Left renal pelvis (tissue), 4 donors: ENCODE data around the gene ATP8B4. TPM values are rescaled to one million over a fixed set of nuclear protein-coding genes. Genes with fewer than 3 reads are reported as not detected.
"Not testable (repeated sequence)": the region's sequence is repeated elsewhere in the genome, so short reads cannot be mapped to it uniquely, and the experiment has no call there.

Experiments used
- DNase-seq, 4 donors: peaks; one replicate each; pipeline ENCODE4 v3.0.0-alpha.2; 2013; ENCODE audit warnings: low read depth in 4 of 4, low spot score in 3 of 4
- polyA plus RNA-seq, 4 donors: library from polyadenylated mRNA; unstranded; fragments of 120-200 nt; gene quantifications; one replicate each; pipeline ENCODE4 v1.2.1, GENCODE V29; 2013; ENCODE audit not compliant: insufficient read length in 4 of 4

Gene ATP8B4
- polyA plus RNA-seq, 4 donors = 2.9 to 4.0 (median 3.3) TPM

DNA sequence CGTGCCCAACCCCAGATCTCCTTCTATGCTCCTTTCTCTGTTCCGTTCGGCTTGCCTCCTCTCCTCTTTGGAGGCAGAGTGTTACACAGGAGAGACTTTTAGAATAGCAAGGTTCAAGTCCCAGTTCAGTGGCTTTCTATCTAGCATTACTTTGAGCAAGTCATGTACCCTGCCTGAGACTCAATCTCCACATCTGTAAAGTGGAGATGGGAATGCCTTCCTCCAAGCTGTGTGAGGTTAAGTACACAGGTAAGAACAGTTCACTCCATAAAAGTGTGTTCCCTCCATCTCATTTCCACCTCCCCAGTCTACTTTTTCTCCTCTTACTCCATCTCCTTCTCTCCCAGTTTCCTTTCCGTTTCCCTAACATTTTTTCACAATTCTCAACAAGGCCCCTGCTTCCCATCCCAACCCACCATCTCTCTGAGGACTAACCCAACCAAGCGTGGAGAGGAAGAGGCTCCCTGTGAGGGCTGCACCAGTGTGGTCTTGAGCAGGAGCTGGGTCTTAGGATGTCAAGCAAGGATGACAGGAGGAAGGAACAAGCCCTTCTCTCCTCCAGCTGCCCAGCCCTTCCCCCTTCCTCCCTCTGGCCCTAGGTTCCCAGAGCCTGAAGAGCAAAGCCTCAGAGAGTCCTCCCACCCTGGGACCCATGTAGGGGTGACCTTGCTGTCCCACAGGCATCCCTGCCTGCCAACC, 6.4 kb downstream of the ATP8B4 start:
- no peak for DNase-seq

DNA sequence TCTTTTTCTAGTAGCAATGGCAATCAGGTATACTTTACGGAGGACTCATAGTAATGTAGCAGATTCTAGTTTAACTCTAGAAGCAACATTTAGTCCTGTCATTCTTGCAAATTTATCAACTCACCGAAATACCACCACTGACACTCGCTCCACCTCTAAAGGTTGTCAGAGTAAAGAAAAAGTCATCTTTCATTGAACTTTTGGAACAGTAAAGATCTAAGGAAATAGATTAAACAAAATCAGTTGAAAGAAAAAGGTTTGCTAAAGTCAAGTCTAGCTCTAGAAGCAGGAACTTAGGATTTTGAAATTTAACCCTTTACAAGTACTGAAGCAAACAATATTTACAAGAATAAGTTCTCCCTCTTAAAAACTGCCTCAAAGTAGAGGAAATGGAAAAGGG, 8.7 kb downstream of the ATP8B4 start:
- no peak for DNase-seq

DNA sequence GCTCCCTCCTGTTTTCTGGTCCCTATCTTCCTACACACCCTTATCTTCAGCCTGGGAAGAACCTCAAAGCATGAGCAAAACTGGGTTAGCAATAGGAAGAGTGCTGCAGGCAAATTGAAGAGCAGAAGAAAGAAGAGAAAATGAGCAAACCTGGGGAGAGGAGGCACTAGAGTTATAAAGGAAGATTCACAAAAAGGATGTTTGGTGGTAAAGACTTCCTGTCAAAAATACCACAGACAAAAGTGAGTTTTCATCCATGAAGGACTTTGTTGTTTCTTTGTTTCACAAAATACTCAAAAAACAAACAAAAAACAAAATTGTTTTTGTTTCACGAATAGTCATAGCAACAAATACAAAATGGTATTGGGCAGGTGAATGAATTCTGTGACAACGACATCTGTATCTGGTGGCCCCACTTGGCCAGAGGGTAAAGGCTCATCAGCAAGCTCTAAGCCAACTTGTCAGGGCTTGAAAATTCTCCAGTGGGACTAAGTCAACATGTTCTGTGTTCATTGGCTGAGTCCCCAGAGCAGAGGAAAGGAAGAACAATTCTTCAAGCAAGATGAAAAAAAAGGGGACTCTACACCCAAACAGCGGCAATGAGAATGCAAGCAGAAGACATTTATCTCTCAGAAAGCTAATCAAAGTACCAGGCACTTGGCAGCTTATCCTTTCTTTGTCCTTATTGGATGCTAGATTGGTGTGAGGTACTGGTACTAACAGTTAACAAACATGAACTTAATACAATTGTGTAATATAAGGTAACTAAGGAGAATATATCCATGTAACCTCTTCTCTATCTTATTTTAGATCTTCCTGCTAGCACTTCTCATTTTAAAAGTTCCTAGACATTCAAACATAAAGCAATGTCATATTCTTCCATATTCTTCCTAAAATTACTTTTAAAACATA, 9.7 kb downstream of the ATP8B4 start:
- no peak for DNase-seq

DNA sequence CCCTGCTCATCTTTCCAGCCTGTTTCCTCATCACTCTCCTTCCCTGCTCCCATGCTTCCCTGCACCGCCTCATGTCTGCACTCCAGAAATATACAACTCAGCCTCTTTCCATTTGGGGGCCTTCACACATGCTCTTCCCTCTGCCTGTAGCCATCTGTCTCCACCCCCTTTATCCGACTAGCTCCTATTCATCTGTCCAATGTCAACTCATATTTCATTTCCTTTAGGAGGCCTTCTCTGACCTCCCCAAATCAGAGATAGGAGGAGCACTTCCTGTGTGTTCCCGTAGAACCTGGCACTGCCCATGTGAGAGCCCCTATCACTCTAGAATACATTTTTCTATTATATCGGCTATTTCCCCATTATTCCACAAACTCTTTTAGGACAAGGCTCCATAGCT, 10.6 kb downstream of the ATP8B4 start:
- no peak for DNase-seq

DNA sequence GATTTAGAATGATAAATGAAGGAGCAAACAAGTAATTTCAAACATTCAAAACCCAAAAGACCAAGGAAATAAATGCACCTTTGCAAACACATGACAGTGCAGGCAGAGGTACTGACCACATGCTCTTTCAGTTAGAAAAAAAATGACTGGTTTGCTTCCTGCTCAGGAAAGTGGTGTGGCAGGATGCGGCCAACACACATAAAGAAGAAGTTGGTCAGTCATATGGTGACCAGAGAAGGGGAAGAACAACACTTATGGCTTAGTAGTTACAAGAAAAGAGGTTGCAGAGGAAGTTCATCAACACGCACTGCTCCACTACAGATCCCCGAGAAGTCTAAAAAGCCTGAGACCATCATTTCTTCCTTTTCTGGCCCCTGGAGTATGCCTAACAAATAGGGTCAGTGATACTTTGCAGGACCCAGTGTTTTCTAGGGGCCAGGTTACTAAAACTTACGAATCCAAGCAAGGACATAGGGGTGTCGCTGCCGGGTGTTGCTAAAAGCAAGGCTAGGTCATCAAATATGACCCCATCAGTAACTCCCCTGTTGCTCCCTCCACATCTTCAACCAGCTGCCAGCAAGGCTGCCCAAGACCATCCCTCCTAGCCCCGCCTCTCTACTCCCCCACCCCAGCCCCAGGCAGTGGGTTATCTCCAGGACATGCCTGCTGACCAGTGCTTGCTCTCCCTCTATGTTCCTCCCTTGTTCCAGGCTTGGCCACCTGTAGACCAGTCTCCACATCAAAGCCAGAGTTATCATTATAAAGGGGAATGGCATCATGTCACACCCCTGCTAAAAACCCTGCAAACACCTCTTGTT, 11.2 kb downstream of the ATP8B4 start:
- no peak for DNase-seq

DNA sequence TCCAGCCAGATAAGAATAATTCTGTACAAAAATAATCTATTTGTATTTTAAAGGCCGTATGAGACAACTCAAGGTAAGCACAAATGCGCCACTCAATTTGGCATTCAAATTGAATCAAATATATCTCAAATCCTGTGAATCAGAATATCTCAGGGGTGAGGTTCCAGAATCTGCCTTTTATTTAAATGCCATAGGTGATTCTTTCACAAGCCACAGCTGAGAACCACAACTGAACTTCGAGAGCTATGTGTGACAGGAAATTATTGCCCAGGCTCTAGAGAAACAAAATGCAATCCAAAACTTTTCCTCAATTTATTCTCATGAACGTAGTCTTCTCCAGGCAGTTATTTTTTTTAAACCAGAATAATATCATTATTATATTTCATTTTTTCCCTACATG, 11.9 kb downstream of the ATP8B4 start:
- no peak for DNase-seq

DNA sequence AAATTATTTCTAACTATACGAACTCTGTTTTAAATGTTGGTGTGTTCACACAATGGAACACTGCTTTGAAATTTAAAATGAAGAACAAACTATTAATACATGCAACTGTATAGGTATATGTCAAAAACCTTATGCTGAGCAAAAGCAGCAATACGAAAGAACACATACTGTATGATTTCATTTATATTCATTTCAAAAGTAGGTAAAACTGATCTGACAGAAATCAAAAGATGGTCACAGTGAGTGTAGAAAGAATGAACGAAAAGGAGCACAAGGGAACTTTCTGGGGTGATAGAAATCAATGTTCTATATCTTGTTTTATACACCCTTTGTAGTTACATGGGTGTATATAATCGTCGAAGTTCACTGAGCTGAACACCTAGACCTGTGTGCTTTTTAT, 12.6 kb downstream of the ATP8B4 start:
- no peak for DNase-seq

DNA sequence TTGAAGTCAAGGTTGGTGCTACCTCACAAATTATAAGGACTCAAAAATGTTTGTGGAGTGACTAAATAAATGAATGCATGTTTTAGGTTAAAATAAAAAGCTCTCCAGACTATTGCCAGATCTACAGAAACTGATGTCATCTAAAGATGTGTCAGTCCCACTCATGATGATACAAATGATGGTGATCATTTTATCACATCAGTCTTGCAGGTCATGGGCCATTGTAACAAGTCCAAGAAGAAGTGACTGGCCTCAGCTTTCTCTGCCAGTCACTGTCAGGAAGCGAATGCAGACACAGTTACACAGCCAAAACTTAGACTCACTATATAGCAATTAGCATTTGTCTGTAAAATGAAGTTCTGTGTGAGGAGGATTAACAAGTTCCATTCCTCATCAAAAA, 18.5 kb downstream of the ATP8B4 start:
- no peak for DNase-seq

DNA sequence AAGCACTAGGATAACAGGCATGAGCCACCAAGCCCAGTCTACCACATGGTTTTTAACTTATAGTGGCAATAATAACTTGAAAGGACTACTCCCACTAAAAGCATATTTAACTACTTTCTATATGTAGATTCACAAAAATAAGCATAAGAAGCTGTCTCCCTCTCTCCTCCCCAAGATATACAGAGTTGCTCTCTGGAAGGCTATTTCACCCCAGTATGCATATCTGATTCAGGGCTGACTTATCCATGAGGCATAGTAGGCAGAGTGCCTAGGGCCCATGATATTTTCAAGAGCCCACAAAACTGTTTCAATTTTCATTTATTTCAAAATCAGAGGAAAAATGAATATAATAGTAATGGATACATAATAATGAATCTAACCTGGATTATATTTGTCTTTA, 20.5 kb downstream of the ATP8B4 start:
- DNase-seq = no peak

DNA sequence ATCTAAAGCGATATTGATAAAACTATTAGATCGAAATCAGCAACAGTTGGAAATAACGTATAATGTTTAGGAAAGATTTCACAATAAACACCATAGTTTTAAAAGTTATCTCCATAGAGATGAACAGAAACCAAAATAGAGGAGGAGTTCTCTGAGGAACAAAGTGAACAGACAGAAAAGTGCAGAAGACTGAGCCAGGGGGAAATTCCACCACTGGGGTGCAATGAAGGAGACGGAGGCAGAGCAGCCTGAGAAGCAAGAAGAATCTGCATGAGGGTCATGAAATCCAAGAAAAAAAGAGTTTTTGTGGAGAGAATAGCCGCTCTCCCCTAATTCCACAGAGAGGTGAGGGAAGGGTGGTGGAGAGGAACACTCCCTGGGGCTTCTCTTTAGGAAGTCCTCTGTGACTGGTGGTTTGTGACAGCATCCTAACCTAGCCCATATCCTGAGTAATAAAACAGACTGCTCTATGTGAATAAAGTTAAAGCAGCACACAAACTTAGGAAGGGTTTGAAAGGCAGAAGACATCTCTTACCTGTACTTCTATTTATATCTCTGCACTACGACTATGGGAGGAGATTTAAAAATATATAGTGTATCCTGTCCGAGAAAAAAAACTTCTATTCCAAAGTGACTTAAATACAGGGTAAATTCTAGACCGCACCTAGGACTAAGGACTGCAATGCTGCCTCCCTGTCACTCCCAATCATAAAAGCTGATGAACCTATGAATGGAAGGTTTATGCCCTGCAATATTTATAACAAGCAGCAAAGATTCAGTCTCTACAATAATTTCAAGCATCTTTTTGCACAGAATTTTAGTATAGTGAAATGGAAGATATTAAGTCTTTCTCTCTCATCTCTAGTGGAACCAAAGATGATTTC, 22.9 kb downstream of the ATP8B4 start:
- no peak for DNase-seq

DNA sequence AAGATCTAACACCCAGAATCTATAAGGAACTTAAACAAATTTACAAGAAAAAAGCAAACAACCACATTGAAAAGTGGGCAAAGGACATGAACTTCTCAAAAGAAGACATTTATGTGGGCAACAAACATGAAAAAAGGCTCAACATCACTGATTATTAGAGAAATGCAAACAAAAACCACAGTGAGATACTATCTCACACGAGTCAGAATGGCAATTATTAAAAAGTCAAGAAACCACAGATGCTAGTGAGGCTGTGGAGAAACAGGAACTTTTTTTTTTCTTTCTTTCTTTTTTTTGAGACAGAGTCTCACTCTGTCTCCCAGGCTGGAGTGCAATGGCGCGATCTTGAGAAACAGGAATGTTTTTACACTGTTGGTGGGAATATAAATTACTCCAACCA, 29.6 kb downstream of the ATP8B4 start:
- not testable (repeated sequence) for DNase-seq

DNA sequence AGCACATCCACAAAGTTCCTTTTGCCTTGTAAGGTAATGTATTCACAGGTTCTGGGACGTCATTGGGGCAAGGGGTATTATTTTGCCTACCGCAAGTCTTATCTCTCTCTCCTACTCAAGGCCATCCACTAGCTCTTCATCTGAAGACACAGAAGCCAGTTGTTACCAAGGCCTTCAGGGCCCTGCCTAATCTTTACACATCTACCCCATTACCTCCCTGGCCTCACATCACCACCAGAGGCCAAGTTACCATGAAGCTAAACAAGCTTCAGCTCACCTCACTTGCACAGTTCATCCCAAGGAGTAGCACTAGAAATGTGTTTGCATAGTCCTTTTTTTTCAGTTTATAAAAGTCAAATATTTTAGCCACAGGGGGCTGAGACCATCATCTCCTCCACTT, 34.1 kb downstream of the ATP8B4 start:
- DNase-seq = no peak

DNA sequence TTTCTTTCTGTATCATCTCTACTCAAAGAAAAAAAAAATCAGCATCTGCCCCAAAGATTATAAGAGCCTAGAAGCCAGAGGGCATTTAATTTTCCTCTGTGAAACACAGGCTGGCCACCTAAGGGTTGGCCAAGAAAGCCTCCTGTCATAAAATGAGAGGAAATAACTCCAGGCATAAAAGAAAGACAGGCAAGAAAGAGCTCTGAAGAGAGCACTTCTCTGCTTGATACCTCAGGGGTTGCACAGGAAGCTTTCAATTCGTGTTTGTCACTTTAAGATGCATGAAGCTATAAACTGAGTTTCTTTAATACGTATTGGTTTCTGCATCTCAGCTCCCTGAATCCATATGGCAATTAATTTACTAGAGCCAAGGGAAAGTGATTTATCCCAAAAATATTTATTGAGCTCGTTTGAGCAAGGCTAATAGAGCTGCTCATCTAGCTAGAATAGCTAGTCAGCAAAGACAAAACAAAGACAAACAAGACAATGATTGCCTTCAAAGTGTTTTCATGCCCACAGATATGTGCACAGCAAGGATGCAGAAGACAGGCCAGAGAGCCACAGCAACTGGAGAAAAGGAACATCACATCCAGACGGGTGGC, 35.5 kb downstream of the ATP8B4 start:
- no peak for DNase-seq

DNA sequence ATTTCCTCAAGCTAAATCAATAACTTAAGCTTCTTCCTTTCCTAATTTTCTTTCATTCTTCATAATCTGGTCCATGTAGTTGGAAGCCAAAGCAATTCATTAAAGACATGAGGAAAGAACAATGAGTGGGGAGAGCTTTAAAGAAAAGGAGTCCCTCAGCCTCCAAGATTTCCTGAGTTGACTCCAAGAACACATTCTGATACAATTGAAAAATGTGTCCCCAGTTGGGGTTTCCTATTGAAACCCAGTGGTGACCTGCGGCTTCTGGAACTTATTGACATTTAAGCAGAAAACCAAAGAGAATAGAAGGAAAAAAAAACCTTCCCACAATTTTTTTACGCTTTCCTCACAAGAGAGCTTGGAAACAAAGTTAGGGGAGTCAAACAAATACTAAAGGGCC, 37.0 kb downstream of the ATP8B4 start:
- DNase-seq = no peak

DNA sequence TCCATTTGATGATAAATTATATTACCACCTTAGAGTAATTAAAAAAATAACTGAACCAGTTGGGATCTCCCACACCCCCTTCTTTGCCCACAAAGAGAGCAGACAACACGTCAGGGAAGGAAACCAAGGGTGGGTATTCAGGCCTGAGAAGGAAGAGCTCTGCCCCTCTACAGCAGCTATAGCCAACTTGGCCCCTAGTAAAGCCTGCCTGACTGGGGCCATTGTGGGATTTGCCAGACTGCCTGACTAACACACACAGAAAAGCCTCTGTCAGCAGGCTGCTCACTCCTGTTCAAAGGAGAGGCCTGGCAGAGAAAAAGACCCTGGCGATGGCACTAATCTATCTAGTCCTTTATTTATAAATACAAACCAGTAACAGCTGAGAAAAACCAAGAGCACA, 41.4 kb downstream of the ATP8B4 start:
- no peak for DNase-seq

DNA sequence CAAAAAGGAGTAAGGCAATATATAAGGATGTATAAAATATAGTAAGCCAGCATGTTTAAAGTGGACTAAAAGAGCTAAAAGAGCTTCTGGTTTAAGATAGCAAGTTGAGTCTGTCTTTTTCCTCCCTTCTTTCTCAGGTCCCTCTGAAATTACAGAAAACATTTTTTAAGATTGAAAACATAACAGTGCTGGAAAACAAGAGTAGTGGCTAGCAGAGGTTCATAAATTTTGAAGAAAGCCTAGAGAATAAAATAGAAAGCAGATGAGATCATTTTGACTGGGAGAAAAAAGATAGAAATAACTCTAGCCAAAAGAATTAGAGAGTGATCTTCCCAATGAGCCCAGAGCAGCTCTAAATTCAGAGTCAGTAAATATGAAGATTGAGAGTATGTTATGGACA, 41.9 kb downstream of the ATP8B4 start:
- no peak for DNase-seq

DNA sequence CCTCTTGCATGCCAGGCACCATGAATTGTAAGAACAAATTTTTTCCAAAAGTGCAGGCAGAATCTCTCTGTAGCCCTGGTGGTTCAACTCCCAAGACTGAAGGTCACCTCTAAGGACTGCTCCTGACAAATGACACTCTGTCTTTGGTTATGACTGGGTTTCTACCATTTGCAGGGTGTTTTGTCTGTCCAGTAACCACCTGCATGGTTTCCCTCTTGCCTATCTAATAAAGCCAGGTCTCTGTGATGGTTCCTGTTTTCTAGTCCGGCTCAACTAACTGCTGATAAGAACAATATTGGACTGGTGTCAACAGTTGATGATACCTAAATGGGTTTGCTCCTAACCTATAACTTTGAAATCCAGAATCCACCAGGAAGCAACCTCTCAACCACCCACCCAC, 43.7 kb downstream of the ATP8B4 start:
- no peak for DNase-seq

DNA sequence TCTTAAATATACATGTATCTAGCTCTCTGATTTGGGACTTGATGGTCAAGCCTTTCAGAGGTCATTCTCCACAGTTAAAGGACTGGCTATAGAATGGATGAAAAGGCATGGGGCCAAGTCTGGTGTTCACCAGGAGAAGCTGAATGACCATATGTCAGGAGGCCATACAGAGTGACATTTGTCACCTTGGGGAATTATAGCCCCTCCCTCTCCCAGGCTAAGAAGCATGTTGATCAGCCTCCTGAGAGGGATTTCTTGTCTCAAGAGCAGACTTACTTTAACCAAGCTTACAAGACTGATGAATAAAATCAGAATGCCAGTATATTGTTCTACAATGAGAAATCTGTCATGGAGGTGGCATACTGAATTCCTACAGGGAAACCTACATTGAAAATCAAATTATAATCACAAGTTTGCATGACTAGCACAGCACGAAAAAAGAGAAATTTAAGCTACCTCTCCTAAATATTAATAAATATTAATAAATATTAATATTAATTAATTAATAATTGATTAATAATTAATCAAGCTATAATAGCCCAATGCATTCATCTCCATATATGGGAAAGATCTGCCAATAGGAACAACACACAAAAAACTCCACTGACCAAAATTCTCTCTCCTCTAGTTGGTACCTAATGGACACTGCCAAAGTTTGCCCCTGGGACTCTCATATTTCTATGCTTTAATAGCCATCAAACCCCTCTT, 47.3 kb downstream of the ATP8B4 start:
- DNase-seq = no peak

DNA sequence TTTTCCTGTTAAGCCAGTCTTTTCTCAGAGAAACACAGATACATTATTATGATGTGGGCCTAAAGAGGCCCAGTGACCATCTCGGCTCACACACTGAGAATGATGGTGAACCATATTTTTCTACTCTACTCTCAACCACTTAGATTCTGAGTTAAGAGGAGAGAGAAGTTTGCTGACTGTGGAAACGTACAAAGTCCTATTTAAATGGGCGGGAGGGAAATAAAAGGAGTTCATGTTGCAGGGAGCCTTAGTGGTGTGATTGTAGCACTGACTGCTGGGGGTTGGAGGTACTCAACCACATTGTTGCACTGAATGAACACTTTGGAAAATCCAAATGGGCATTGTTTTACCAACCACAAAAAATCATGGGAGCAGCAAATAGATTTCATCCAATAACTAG, 51.0 kb downstream of the ATP8B4 start:
- no peak for DNase-seq
